Stimulated activated CD4-positive, alpha-beta T cell treated with anti-CD3 and anti-CD28 coated beads, Interleukin-1b, Interleukin-23, amount 100 ng/mL, for 24 hours (primary cell): ENCODE data around the gene MCF2.
"Not testable (repeated sequence)": the region's sequence is repeated elsewhere in the genome, so short reads cannot be mapped to it uniquely, and the experiment has no call there.

Source experiments
- DNase-seq, 4 experiments: peaks; one replicate each; pipeline ENCODE4 v3.0.0-alpha.2; 2020; ENCODE audit warnings: low read depth in 4 of 4, low spot score in 1 of 4

The MCF2 gene, protein sequence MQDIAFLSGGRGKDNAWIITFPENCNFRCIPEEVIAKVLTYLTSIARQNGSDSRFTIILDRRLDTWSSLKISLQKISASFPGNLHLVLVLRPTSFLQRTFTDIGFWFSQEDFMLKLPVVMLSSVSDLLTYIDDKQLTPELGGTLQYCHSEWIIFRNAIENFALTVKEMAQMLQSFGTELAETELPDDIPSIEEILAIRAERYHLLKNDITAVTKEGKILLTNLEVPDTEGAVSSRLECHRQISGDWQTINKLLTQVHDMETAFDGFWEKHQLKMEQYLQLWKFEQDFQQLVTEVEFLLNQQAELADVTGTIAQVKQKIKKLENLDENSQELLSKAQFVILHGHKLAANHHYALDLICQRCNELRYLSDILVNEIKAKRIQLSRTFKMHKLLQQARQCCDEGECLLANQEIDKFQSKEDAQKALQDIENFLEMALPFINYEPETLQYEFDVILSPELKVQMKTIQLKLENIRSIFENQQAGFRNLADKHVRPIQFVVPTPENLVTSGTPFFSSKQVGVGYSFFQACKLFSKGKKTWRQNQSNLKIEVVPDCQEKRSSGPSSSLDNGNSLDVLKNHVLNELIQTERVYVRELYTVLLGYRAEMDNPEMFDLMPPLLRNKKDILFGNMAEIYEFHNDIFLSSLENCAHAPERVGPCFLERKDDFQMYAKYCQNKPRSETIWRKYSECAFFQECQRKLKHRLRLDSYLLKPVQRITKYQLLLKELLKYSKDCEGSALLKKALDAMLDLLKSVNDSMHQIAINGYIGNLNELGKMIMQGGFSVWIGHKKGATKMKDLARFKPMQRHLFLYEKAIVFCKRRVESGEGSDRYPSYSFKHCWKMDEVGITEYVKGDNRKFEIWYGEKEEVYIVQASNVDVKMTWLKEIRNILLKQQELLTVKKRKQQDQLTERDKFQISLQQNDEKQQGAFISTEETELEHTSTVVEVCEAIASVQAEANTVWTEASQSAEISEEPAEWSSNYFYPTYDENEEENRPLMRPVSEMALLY

GRCh38 chrX:139708067-139708466 is at the start of gene MCF2:
MCF2 (minus strand) TSS chrX:139708167; CDS start chrX:139651744, 56,423 bp downstream.
- no peak for DNase-seq

DNA sequence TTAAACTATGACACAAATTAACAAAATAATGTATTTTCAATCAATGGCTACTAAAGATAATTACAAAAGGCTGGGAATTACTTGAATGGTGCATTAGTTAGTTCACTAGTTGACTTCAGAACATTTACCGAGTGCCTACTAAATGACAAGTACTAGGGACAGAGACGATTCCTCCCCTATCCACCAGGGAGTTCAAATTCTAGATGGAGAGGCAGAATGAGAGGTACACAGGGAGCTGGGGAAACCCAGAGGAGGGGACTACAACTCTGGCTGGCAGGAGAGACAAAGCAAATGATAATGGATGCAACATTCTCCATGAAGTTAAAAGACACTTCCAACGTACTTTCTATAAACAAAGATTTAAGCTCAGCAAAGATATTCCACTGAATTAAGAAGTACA is 43.1 kb upstream of the MCF2 start:
- no peak for DNase-seq

- DNase-seq: no peak
These were observed 42.4 kb upstream of the MCF2 start for GRCh38 chrX:139750390-139750789.

- DNase-seq: no peak
These were observed 31.2 kb upstream of the MCF2 start for GRCh38 chrX:139739138-139739537.

- no peak for DNase-seq
These were observed 30.6 kb upstream of the MCF2 start for GRCh38 chrX:139738581-139738980.

DNA sequence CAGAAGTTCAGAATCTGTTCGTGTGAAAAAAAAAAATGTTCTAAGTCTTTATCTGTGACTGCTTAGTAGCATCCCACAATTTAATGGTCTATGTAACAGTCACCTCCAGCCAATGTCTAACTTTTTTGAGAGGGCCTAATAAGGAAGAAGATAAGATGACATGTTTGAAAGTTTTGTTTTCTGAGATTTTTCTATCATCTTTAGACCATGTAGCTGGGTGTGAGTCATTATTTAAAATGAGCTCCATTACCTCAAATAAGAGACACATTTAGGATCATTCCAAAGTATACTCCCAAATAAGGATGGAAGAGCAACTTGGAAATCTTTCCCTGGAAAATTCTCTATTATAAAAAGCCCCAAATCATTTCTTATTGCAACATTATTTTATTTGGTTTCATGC is 28.2 kb upstream of the MCF2 start:
- DNase-seq: no peak

GRCh38 chrX:139734996-139735395 is 27.0 kb upstream of the MCF2 start:
- DNase-seq: no peak

DNA sequence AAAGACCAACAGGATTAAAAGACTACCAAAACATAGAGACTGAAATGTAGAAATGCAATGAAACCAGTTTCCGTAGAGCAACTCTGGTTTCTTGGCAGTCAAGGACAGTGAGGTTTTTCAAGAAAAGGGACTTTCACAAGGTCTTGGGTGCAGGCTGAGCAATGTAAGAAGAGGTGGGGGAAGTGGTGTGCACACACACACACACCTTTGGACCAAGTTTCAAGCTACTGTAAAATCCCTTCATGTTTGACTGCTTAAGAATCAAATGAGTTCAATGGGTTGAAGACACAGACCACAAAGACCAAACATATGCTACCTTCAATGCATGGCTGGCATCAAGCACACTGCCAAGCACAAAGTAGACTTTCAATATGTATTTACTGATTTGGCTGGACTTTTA is 17.8 kb upstream of the MCF2 start:
- DNase-seq: no peak

DNA sequence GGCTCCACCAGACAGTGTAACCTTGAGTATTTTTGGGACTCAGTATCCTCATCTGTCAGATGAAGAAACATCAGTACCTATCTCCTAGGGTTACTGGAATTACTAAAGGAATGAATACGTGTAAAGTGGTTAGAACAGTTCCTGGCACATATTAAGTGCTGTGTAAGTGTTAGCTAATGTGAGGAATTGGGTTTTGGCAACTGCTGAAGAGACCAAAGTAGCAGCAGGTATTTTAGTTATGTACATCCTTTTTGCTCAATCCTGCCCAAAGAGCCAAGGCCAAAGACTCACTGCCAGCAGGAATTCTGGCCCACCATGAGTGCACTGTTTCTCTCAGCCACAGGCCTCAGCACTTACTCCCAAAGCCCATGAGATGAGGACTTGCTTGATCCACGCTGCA is 16.7 kb upstream of the MCF2 start:
- no peak for DNase-seq

- DNase-seq: no peak
These were observed 13.0 kb upstream of the MCF2 start for GRCh38 chrX:139720979-139721378.

GRCh38 chrX:139720136-139720535 is 12.2 kb upstream of the MCF2 start:
- no peak for DNase-seq

GRCh38 chrX:139702658-139703057 is 5.3 kb downstream of the MCF2 start:
- DNase-seq: no peak

DNA sequence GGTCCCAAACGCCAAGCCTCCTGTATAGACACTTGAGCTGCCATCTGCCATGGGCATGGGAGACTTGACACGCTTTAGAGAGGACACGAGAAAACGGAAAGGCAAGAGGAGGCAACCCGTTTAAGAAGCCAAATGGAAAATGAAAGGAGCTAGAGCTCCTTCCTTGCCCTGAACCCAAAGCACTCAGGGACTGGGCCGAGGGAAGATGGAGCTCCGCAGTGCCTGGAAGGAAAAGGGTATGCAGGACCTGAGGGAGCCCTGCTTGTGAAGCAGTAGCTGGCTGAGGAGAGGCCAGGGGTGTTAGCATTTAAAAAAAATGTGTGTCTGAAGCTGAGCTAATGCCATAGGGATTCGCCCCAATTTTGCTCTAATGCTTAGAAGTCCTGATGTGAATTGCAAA is 15.1 kb downstream of the MCF2 start:
- no peak for DNase-seq

GRCh38 chrX:139692506-139692849 is 15.5 kb downstream of the MCF2 start:
- DNase-seq: no peak

GRCh38 chrX:139691843-139692505 is 16.0 kb downstream of the MCF2 start:
- no peak for DNase-seq

DNA sequence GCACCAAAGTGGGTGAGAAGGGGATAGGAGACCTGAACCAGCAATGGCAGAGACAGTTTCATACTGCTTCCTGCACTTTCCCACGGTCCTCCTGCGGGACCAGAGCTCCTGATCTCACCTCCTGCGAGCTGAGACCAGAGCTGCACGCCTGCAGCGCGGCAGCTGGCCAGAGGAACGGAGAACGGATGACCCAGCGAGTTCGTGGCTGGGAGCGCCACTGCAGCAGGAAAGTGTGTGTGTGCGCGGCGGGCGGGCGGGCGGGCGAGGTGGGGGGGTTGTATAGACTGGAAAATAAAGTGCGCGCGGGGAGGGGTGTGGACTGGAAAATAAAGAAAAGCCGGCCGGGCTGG is 16.5 kb downstream of the MCF2 start:
- no peak for DNase-seq

GRCh38 chrX:139685175-139685574 is 22.8 kb downstream of the MCF2 start:
- DNase-seq: not testable (repeated sequence)

DNA sequence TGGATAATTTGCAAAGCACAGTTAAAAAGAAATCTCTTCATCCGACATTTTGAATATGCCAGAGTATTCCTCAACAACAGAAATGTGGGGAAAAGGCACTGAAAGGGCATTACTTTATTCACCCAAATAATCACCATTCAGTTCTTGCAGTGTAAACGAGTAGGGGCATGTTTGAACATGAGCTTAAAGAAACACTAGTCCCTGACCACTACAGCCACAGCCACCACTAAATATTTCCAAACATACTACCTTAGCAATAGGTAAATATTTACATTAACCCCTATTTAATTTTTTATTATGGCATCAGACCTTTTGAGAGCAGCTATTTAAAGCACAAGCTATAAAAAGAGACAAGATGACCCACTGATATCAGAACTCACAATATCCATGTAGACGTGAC is 27.6 kb downstream of the MCF2 start:
- no peak for DNase-seq

DNA sequence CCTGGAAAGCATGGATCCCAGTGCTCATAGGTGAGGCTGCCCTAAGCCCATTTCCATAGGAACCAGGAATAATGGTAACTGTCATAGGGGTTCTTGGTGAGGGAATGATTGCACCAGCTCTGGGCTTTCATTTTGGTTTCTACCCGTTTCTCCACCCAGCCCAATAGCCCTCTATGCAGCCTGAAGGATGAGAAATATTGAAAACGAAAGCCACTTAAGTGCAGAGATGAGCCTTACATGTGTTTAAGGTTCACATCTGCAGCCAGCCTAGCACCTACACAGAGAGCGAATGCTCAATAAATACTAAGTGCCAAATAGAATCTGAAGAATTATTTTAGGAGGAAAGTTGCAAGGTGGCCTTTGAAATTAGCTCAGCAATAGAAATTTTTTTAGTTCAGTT is 60.4 kb downstream of the MCF2 start:
- no peak for DNase-seq

DNA sequence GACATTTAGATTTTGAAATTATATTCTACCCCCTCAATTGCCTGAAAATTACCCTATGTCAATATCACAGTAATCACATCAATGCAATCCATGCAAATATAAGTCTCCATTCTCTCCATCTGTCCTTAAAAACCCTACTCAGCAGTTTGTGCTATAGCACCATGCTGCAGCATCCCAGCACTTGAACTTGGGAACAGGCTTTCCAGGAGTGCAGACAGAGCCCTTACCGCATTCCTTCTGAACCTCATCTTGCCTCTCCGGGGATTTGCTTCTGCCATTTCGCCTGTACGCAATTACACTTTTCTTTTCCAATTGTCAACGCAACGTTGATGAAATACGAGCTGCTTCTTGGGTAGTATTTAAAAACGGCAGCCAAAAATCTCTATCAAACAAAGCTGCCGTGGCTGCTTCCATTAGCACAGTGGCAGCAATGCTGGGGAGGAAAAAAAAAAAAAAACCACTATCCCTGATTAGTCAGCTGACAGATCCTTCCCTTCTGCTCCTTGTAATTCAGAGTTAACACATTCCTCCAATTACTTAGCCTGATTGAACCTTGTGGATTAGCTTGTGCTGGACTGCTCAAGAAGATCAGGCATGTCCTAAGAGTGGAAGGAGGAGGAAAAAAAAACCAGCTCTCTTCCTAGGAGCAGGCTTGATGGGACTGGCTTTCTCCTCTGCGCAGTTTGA is 65.6 kb downstream of the MCF2 start:
- no peak for DNase-seq

GRCh38 chrX:139640259-139640658 is 67.7 kb downstream of the MCF2 start:
- no peak for DNase-seq
